HG03159 (cell line): ENCODE results near the gene CTNND2.
A peak's percentile ranks its signal among the peaks of the same experiment; 100 is the strongest.

Experiments used
- ATAC-seq: cut with Tn5 transposase; IDR thresholded peaks from one replicate; pipeline ENCODE4 v1.9.1; 2021; ENCODE audit warnings: mild to moderate bottlenecking, moderate library complexity; ENCODE audit not compliant: unreplicated experiment

Gene CTNND2

GRCh38 chr5:11904265-11904906 is at the start of gene CTNND2:
Gene CTNND2 (minus strand): TSS chr5:11904446. CDS start chr5:11903853, 593 bp downstream.
- peak; percentile 34 for ATAC-seq

- ATAC-seq = no peak
These were observed 42.1 kb upstream of the CTNND2 start for GRCh38 chr5:11946317-11946716.

- ATAC-seq = no peak
These were observed 37.3 kb upstream of the CTNND2 start for GRCh38 chr5:11941566-11941965.

GRCh38 chr5:11931638-11932037 is 27.4 kb upstream of the CTNND2 start:
- no peak for ATAC-seq

GRCh38 chr5:11928909-11929308 is 24.7 kb upstream of the CTNND2 start:
- ATAC-seq = no peak

- no peak for ATAC-seq
These were observed 21.5 kb upstream of the CTNND2 start for GRCh38 chr5:11925701-11926100.

- ATAC-seq = no peak
These were observed 18.1 kb upstream of the CTNND2 start for GRCh38 chr5:11922394-11922793.

GRCh38 chr5:11918463-11919045 is 14.3 kb upstream of the CTNND2 start:
- no peak for ATAC-seq

GRCh38 chr5:11909471-11909870 is 5.2 kb upstream of the CTNND2 start:
- ATAC-seq = no peak

- no peak for ATAC-seq
These were observed 2.3 kb upstream of the CTNND2 start for GRCh38 chr5:11906497-11906896.

- no peak for ATAC-seq
These were observed 960 bp upstream of the CTNND2 start for GRCh38 chr5:11905206-11905605.

GRCh38 chr5:11903614-11904264 is 507 bp downstream of the CTNND2 start:
- ATAC-seq = peak; percentile 53

- ATAC-seq = no peak
These were observed 1.1 kb downstream of the CTNND2 start for GRCh38 chr5:11903121-11903613.

- ATAC-seq = no peak
These were observed 2.0 kb downstream of the CTNND2 start for GRCh38 chr5:11902201-11902619.

GRCh38 chr5:11898787-11899186 is 5.5 kb downstream of the CTNND2 start:
- ATAC-seq = no peak

- no peak for ATAC-seq
These were observed 6.5 kb downstream of the CTNND2 start for GRCh38 chr5:11897781-11898180.

GRCh38 chr5:11894992-11895391 is 9.3 kb downstream of the CTNND2 start:
- no peak for ATAC-seq

- ATAC-seq = no peak
These were observed 11.4 kb downstream of the CTNND2 start for GRCh38 chr5:11892832-11893231.

- ATAC-seq = no peak
These were observed 13.5 kb downstream of the CTNND2 start for GRCh38 chr5:11890777-11891176.

- no peak for ATAC-seq
These were observed 16.0 kb downstream of the CTNND2 start for GRCh38 chr5:11888221-11888620.

- no peak for ATAC-seq
These were observed 25.4 kb downstream of the CTNND2 start for GRCh38 chr5:11878814-11879213.

- ATAC-seq = no peak
These were observed 30.7 kb downstream of the CTNND2 start for GRCh38 chr5:11873587-11873986.
